Calu3 (cell line): ENCODE data around the gene CLNS1A. TPM values are rescaled to one million over a fixed set of nuclear protein-coding genes. Genes with fewer than 3 reads are reported as not detected.

Experiments used
- BruUV-seq: library from RNA; stranded (reverse); fragments of 400-500 nt; replicated peaks from 2 replicates; lab custom pipeline; 2021; lab: Mats Ljungman, UMichigan
- CTCF ChIA-PET: fragments of 300-600 bp; sonication (Branson Sonifier 250); formaldehyde crosslinking; loops from one replicate; lab custom pipeline; 2022; ENCODE audit warnings: antibody characterized with exemption; lab: Charles Lee
- DNase-seq: peaks from one replicate; pipeline ENCODE4 v3.0.0; 2022
- H3K27ac Mint-ChIP-seq: one replicate; pipeline ENCODE4 v1.8.0; 2022; ENCODE audit warnings: mixed read lengths; ENCODE audit not compliant: unreplicated experiment
- H3K27me3 Mint-ChIP-seq: one replicate; pipeline ENCODE4 v1.8.0; 2022; ENCODE audit warnings: mixed read lengths; ENCODE audit not compliant: unreplicated experiment
- H3K36me3 Mint-ChIP-seq: one replicate; pipeline ENCODE4 v1.8.0; 2022; ENCODE audit warnings: mild to moderate bottlenecking, moderate library complexity, mixed read lengths; ENCODE audit not compliant: insufficient read depth, unreplicated experiment
- H3K4me1 Mint-ChIP-seq: one replicate; pipeline ENCODE4 v1.8.0; 2022; ENCODE audit warnings: mild to moderate bottlenecking, low read depth, mixed read lengths; ENCODE audit not compliant: unreplicated experiment
- H3K4me3 Mint-ChIP-seq: one replicate; pipeline ENCODE4 v1.8.0; 2022; ENCODE audit warnings: mild to moderate bottlenecking, low read depth, moderate library complexity, mixed read lengths; ENCODE audit not compliant: unreplicated experiment
- H3K9me3 Mint-ChIP-seq: one replicate; pipeline ENCODE4 v1.8.0; 2022; ENCODE audit warnings: low read depth, mixed read lengths; ENCODE audit not compliant: unreplicated experiment
- intact Hi-C: fragments of 100-400 bp; cut with micrococcal nuclease; formaldehyde crosslinking; loops from one replicate; pipeline ENCODE4 v1.10.0; 2022; ENCODE audit not compliant: unreplicated experiment
- total RNA-seq: library from RNA; stranded (reverse); gene quantifications from 2 replicates; pipeline ENCODE4 v1.2.3, GENCODE V29; 2022
- TF ChIP-seq, protein P1 (sequence below): fragments of 200-600 bp; IDR thresholded peaks from one replicate; pipeline ENCODE4 v1.8.0; 2022; ENCODE audit warnings: antibody characterized with exemption; ENCODE audit not compliant: unreplicated experiment

CLNS1A gene
- total RNA-seq, 1 experiment from 2014 or later: 99.6 TPM

DNA sequence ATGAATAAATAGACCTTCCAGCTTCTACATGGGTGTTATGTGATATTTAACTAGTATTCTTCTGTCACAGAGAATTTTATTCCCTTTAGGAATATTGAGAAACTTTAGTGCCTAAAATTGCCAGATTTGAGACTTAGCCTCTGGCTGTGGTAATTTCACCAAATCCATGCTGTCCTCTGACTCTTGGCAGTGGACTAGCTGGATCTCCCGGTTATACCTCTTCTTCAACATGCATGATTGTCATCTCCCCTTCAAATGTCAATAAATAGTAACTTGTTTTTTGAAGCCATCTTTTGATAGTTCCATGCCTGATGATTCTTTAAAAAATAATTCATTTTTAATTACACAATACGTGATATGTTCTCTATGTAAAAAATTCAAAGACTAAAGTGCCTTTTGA is 39.4 kb downstream of the CLNS1A start:
- peaks cover 16% of the 10 kb centered on the region for H3K4me1 Mint-ChIP-seq
- CTCF ChIA-PET: no interaction called here
- no peak overlapping the region for H3K27ac Mint-ChIP-seq
- DNase-seq: no peak
- no TSS peak for BruUV-seq
- H3K9me3 Mint-ChIP-seq: no peaks in the 10 kb centered on the region
- no peak overlapping the region for H3K4me3 Mint-ChIP-seq
- TF ChIP-seq, protein P1, sequence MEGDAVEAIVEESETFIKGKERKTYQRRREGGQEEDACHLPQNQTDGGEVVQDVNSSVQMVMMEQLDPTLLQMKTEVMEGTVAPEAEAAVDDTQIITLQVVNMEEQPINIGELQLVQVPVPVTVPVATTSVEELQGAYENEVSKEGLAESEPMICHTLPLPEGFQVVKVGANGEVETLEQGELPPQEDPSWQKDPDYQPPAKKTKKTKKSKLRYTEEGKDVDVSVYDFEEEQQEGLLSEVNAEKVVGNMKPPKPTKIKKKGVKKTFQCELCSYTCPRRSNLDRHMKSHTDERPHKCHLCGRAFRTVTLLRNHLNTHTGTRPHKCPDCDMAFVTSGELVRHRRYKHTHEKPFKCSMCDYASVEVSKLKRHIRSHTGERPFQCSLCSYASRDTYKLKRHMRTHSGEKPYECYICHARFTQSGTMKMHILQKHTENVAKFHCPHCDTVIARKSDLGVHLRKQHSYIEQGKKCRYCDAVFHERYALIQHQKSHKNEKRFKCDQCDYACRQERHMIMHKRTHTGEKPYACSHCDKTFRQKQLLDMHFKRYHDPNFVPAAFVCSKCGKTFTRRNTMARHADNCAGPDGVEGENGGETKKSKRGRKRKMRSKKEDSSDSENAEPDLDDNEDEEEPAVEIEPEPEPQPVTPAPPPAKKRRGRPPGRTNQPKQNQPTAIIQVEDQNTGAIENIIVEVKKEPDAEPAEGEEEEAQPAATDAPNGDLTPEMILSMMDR: no peak
- intact Hi-C loops: no loop called here
- H3K27me3 Mint-ChIP-seq: no peaks in the 10 kb centered on the region
- H3K36me3 Mint-ChIP-seq: no peaks in the 10 kb centered on the region

DNA sequence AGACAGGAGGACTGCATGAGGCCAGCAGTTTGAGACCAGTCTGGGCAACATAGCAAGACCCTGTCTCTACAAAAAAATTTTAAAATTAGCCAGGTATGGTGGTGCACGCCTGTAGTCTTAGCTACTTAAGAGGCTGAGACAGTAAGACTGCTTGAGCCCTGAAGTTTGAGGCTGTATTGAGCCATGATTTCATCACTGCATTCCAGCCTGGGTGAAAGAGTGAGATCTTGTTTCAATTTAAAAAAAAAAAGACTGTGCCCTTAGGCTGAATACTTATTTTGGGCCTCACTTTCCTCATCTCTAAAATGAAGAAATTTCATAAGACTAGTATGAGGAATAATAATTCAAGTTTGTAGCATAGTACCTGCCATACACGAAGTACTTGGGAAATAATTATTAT is 41.0 kb downstream of the CLNS1A start:
- Mint-ChIP-seq H3K36me3 (no peaks in the 10 kb centered on the region), H3K27me3 (no peaks in the 10 kb centered on the region), H3K4me1 (peaks cover 2% of the 10 kb centered on the region), H3K27ac (no peak overlapping the region), H3K9me3 (no peaks in the 10 kb centered on the region), H3K4me3 (no peak overlapping the region)
- intact Hi-C loops: no loop called here
- CTCF ChIA-PET: no interaction called here
- TF ChIP-seq, protein P1: no peak
- no peak for DNase-seq
- no TSS peak for BruUV-seq

DNA sequence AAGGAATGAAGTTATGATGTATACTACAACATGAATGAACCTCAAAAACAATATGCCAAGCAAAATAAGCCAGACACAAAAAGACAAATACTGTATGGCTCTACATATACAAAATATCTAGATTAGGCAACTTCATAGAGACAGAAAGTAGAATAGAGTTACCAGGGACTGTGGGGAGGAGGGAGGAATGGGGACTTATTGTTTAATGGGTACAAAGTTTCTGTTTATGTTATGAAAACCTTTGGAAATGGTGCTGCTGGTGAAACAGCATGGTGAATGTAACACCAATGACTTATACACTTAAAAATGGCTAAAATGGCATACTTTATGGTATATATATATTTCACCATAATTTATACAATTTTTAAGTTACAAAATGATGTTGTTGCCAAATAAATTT is 43.7 kb downstream of the CLNS1A start:
- no peaks in the 10 kb centered on the region for H3K9me3 Mint-ChIP-seq
- H3K27ac Mint-ChIP-seq: no peak overlapping the region
- intact Hi-C loops: no loop called here
- no peaks in the 10 kb centered on the region for H3K27me3 Mint-ChIP-seq
- CTCF ChIA-PET: no interaction called here
- TF ChIP-seq, protein P1: no peak
- DNase-seq: no peak
- no peak overlapping the region for H3K4me3 Mint-ChIP-seq
- H3K4me1 Mint-ChIP-seq: peaks cover 6% of the 10 kb centered on the region
- H3K36me3 Mint-ChIP-seq: peaks cover 18% of the 10 kb centered on the region
- no TSS peak for BruUV-seq

DNA sequence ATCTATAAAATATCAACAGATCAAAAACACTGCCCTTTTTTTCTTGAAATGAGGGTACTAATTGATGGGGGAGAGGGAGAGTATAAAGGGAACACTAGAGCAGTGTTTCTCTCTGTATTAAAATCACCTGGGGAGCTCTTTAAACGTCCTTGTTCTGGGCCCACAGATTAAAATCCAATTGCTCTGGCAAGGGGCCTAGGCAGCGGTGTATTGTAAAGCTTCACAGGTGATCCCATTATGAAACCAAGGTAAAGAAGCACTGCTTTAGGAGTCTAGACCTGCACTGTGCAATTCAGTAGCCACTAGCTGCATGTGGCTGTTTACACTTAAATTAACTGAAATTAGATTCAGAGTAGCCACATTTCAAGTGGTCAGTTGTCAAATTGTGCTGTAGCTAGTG is 44.9 kb downstream of the CLNS1A start:
- no peak for DNase-seq
- BruUV-seq: no TSS peak
- CTCF ChIA-PET: no interaction called here
- peaks cover 27% of the 10 kb centered on the region for H3K36me3 Mint-ChIP-seq
- TF ChIP-seq, protein P1: no peak
- intact Hi-C loops: no loop called here
- H3K4me3 Mint-ChIP-seq: no peak overlapping the region
- H3K27me3 Mint-ChIP-seq: no peaks in the 10 kb centered on the region
- H3K9me3 Mint-ChIP-seq: no peaks in the 10 kb centered on the region
- H3K27ac Mint-ChIP-seq: no peak overlapping the region
- H3K4me1 Mint-ChIP-seq: peaks cover 6% of the 10 kb centered on the region
